K562 (cell line): ENCODE data around the gene EMD. TPM values are rescaled to one million over a fixed set of nuclear protein-coding genes. Genes with fewer than 3 reads are reported as not detected.

Source experiments
- ARNT ChIP-seq, 2 experiments: fragments of 450-650 bp; IDR thresholded peaks; 2 replicates each; pipeline ENCODE4 v1.6.1; 2016; ENCODE audit warnings: mild to moderate bottlenecking in 1 of 2
- BACH1 ChIP-seq: fragments of 200-800 bp; sonication (Bioruptor generic); IDR thresholded peaks from 2 replicates; pipeline ENCODE4 v1.6.1; 2016; ENCODE audit warnings: missing genetic modification characterization, missing compliant biosample characterization
- CC2D1A ChIP-seq: fragments of 450-650 bp; IDR thresholded peaks from 2 replicates; pipeline ENCODE4 v1.6.1; 2017; ENCODE audit warnings: mild to moderate bottlenecking
- CXXC5 ChIP-seq: fragments of 250-450 bp; sonication (Bioruptor Pico); IDR thresholded peaks from 2 replicates; pipeline ENCODE4 v1.8.0; 2022; ENCODE audit warnings: inconsistent platforms, mild to moderate bottlenecking, moderate library complexity
- GABPB2 ChIP-seq: fragments of 250-450 bp; sonication (Bioruptor Pico); conservative IDR thresholded peaks from 2 replicates; pipeline ENCODE4 v1.5.1; 2021; ENCODE audit warnings: mild to moderate bottlenecking
- GMEB1 ChIP-seq: fragments of 250-450 bp; sonication (Bioruptor Pico); IDR thresholded peaks from 2 replicates; pipeline ENCODE4 v1.4.0; 2020; ENCODE audit warnings: mild to moderate bottlenecking
- NFYB ChIP-seq: IDR thresholded peaks from 2 replicates; pipeline ENCODE4 v1.6.1; 2011; ENCODE audit warnings: mild to moderate bottlenecking, moderate library complexity; ENCODE audit not compliant: insufficient read length; ENCODE audit errors: extremely low read depth
- RERE ChIP-seq: sonication (generic); formaldehyde crosslinking; IDR thresholded peaks from 2 replicates; pipeline ENCODE4 v1.8.0; 2023; ENCODE audit warnings: missing genetic modification reagents, mild to moderate bottlenecking, borderline replicate concordance
- SNRNP70 ChIP-seq: fragments of 200-400 bp; formaldehyde crosslinking; optimal IDR thresholded peaks from 2 replicates; pipeline ENCODE3; 2017; ENCODE audit warnings: low read depth, low read length
- SRSF9 ChIP-seq: fragments of 200-400 bp; formaldehyde crosslinking; IDR thresholded peaks from 2 replicates; pipeline ENCODE4 v1.6.1; 2017; ENCODE audit warnings: low read depth, low read length, borderline replicate concordance
- ZNF121 ChIP-seq: sonication (generic); formaldehyde crosslinking; conservative IDR thresholded peaks from 2 replicates; pipeline ENCODE4 v1.8.0; 2022; ENCODE audit warnings: missing genetic modification reagents
- ZNF277 ChIP-seq: fragments of 250-450 bp; sonication (Bioruptor Pico); IDR thresholded peaks from 2 replicates; pipeline ENCODE4 v1.8.0; 2022; ENCODE audit warnings: inconsistent platforms, mild to moderate bottlenecking, moderate library complexity, borderline replicate concordance
- polyA plus RNA-seq, 8 experiments: library from polyadenylated mRNA; depleted of rRNA in 4 of 8; stranded (reverse) in 5 of 8; unstranded in 3 of 8; fragments of >200 nt; fragmentation: Nextera tagmentation in 2 of 8; fragmentation: Illumina TruSeq in 1 of 8; extraction: Ambion mirVana in 2 of 8; extraction: Trizol in 1 of 8; gene quantifications; 2 replicates each; pipeline versions ENCODE4 v1.2.1 to v1.2.3, GENCODE V29; 2011 to 2014; ENCODE audit warnings: inconsistent platforms in 1 of 8, missing spikeins in 1 of 8
- total RNA-seq, 7 experiments: library from RNA; depleted of rRNA in 6 of 7; stranded (reverse); fragments of >200 nt in 6 of 7; fragmentation: Illumina TruSeq in 2 of 7; extraction: Trizol in 2 of 7; gene quantifications; 2 replicates each; pipeline versions ENCODE4 v1.2.1 to v1.2.3, GENCODE V29; 2011 to 2021; ENCODE audit warnings: low replicate concordance in 1 of 7
- TF ChIP-seq, protein P1 (sequence below): sonication (generic); formaldehyde crosslinking; IDR thresholded peaks from 2 replicates; pipeline ENCODE4 v1.8.1; 2022; ENCODE audit warnings: missing genetic modification reagents
- TF ChIP-seq, protein P2 (sequence below): fragments of 250-450 bp; sonication (Bioruptor Pico); IDR thresholded peaks from 2 replicates; pipeline ENCODE4 v1.5.0; 2020; ENCODE audit warnings: mild to moderate bottlenecking, borderline replicate concordance

The EMD gene
- total and polyA plus RNA-seq, 9 of the 15 experiments (the other 6 are each of a cell fraction or from before 2014, with no cell fraction given) = 2.3 to 206 (median 61.9) TPM

DNA sequence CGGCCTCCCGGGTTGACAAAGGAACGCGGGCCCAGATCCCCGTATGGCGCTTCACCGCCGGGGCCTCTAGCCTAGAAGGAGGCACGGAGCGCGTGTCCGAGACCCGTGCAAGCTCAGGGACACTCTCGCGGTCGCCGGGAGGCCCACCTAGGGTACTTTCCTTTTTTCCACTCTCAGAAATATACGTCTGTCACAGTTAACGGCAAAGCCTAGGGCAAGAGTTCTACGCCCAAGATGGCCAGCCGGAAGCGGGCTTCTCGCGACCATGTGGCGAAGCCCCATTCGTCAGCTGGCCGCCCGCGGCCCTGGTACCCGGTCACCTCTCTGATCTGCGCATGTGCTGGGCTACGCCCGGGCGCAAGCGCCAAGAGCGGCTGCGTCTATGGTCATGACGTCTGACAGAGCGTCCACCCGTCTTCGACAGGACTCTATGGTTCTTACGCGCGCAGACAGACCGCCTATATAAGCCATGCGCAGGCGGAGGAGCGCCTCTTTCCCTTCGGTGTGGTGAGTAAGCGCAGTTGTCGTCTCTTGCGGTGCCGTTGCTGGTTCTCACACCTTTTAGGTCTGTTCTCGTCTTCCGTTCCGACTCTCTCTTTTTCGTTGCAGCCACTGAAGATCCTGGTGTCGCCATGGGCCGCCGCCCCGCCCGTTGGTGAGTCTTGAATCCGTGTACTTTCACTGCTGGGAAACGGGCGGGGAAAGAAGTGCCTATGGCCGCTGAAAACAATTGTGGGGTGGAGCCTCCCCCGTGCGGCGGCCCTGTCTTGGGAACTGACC lies 19.0 kb downstream of the EMD start, which contains the start of gene RPL10 (continued):
- TF ChIP-seq, protein P1, sequence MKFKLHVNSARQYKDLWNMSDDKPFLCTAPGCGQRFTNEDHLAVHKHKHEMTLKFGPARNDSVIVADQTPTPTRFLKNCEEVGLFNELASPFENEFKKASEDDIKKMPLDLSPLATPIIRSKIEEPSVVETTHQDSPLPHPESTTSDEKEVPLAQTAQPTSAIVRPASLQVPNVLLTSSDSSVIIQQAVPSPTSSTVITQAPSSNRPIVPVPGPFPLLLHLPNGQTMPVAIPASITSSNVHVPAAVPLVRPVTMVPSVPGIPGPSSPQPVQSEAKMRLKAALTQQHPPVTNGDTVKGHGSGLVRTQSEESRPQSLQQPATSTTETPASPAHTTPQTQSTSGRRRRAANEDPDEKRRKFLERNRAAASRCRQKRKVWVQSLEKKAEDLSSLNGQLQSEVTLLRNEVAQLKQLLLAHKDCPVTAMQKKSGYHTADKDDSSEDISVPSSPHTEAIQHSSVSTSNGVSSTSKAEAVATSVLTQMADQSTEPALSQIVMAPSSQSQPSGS (CRISPR knock-in tag) = no peak
- TF ChIP-seq ZNF121 (CRISPR knock-in tag) (no peak), GABPB2 (CRISPR knock-in tag) (no peak), SRSF9 (no peak), ARNT (IDR thresholded peaks at IDR 0.05) (peak in 1 of 2 experiments; percentile 81; a peak in 2 of 4 replicates), CXXC5 (CRISPR knock-in tag) (peak; percentile 38), NFYB (no peak), SNRNP70 (peak; percentile 44), RERE (0 out of 2 replicates have a peak, but pooled peaks have one; percentile 27), CC2D1A (no peak), ZNF277 (CRISPR knock-in tag) (no peak), BACH1 (tag) (no peak), GMEB1 (CRISPR knock-in tag) (peak; percentile 85)
- TF ChIP-seq, protein P2, sequence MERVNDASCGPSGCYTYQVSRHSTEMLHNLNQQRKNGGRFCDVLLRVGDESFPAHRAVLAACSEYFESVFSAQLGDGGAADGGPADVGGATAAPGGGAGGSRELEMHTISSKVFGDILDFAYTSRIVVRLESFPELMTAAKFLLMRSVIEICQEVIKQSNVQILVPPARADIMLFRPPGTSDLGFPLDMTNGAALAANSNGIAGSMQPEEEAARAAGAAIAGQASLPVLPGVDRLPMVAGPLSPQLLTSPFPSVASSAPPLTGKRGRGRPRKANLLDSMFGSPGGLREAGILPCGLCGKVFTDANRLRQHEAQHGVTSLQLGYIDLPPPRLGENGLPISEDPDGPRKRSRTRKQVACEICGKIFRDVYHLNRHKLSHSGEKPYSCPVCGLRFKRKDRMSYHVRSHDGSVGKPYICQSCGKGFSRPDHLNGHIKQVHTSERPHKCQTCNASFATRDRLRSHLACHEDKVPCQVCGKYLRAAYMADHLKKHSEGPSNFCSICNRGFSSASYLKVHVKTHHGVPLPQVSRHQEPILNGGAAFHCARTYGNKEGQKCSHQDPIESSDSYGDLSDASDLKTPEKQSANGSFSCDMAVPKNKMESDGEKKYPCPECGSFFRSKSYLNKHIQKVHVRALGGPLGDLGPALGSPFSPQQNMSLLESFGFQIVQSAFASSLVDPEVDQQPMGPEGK (CRISPR knock-in tag) = no peak
